ENCODE results near the gene CALM3. TPM values are rescaled to one million over a fixed set of nuclear protein-coding genes. Genes with fewer than 3 reads are reported as not detected.
A peak's percentile ranks its signal among the peaks of the same experiment; 100 is the strongest.

Gene CALM3
- total RNA-seq, 1 experiment from 2014 or later = 343 TPM

- H3K4me3 Mint-ChIP-seq = no peak overlapping the region
- H3K27ac ChIP-seq (ENCODE audit: insufficient read length, low read depth, low read length) = no peak overlapping the region
- no peak overlapping the region for H2BK120ac ChIP-seq (ENCODE audit: low read depth, low read length, poor library complexity, severe bottlenecking)
- H3K9me3 Mint-ChIP-seq = no peaks in the 10 kb centered on the region
- H2BK12ac ChIP-seq (ENCODE audit: insufficient read length, low read depth, low read length) = no peak overlapping the region
- H3K23me2 ChIP-seq (ENCODE audit: insufficient read length, low read depth, low read length, poor library complexity, severe bottlenecking) = no peaks in the 10 kb centered on the region
- no peaks in the 10 kb centered on the region for H3K27me3 Mint-ChIP-seq (ENCODE audit: low read depth)
- H3K4me1 ChIP-seq (ENCODE audit: insufficient read depth, low read length) = no peaks in the 10 kb centered on the region
- H3K14ac ChIP-seq (ENCODE audit: insufficient read depth, low read length) = no peak overlapping the region
- H3K27ac Mint-ChIP-seq = peak overlapping the region in 1 of 3 experiments; percentile 73; a peak in 2 of 7 replicates
- H2BK5ac ChIP-seq (ENCODE audit: insufficient read length, low read length) = no peak overlapping the region
- WGBS (ENCODE audit: extremely low coverage, insufficient read length, low lambda C conversion rate) = no CpG with 5 or more reads among the region's 30 CpGs
- no peak overlapping the region for H2AFZ ChIP-seq (ENCODE audit: low read length)
- no peak overlapping the region for H3K4me2 ChIP-seq (ENCODE audit: insufficient read depth, insufficient read length, low read length)
- no peak overlapping the region for H3K23ac ChIP-seq (ENCODE audit: insufficient read length, low read depth, low read length)
- H3K9ac ChIP-seq (ENCODE audit: extremely low read depth, insufficient read length, low read length) = no peak overlapping the region
- H3K18ac ChIP-seq (ENCODE audit: insufficient read length, low read depth, low read length) = no peak overlapping the region
- H2BK20ac ChIP-seq (ENCODE audit: low read depth, low read length, poor library complexity, severe bottlenecking) = no peak overlapping the region
- no peaks in the 10 kb centered on the region for H3K27me3 ChIP-seq (ENCODE audit: insufficient read depth, low read length)
- H3K4me1 Mint-ChIP-seq = peaks cover 5 to 9% of the 10 kb centered on the region in 2 experiments; a peak in 2 of 4 replicates
- no peak overlapping the region for H2AK5ac ChIP-seq (ENCODE audit: insufficient read length, low read length)
- peaks cover 3% of the 10 kb centered on the region for H3K79me1 ChIP-seq (ENCODE audit: insufficient read depth, low read depth, low read length, poor library complexity, severe bottlenecking)
- no peaks in the 10 kb centered on the region for H3K9me3 ChIP-seq (ENCODE audit: control insufficient read depth, low read depth, low read length)
- no peak for DNase-seq
- H4K20me1 ChIP-seq (ENCODE audit: control insufficient read depth, insufficient read depth, insufficient read length) = no peaks in the 10 kb centered on the region
- H4K8ac ChIP-seq (replicated peaks; ENCODE audit: insufficient read length, low read depth, low read length) = no peak overlapping the region
- no peaks in the 10 kb centered on the region for H3K79me2 ChIP-seq (ENCODE audit: insufficient read depth, low read length)
- no peak overlapping the region for H4K91ac ChIP-seq (ENCODE audit: insufficient read length, low read depth, low read length)
- no peak overlapping the region for H2BK15ac ChIP-seq (ENCODE audit: low read depth, low read length)
- peaks cover 28 to 52% (median 50%) of the 10 kb centered on the region in 3 experiments; a peak in 6 of 7 replicates for H3K36me3 Mint-ChIP-seq (ENCODE audit: insufficient read depth in 1 of 3, low read depth in 3 of 3)
- H3K56ac ChIP-seq (ENCODE audit: insufficient read length, low read depth, low read length) = no peak overlapping the region
- H3T11ph ChIP-seq (ENCODE audit: low read length) = no peak overlapping the region
- H3K4ac ChIP-seq (ENCODE audit: low read depth, low read length) = no peak overlapping the region
- TF ChIP-seq CTCF (conservative IDR thresholded peaks at IDR 0.05) = no peak
- H4K5ac ChIP-seq (ENCODE audit: insufficient read length, low read depth, low read length) = no peak overlapping the region
These were observed 8.6 kb downstream of the CALM3 start for GRCh38 chr19:46609511-46610412.

All from H9 (cell line).